ENCODE measurements around the gene KCNJ2.

GRCh38 chr17:70124723-70125122, 44.6 kb upstream of the KCNJ2 start:
- TF ChIP-seq, protein P1, sequence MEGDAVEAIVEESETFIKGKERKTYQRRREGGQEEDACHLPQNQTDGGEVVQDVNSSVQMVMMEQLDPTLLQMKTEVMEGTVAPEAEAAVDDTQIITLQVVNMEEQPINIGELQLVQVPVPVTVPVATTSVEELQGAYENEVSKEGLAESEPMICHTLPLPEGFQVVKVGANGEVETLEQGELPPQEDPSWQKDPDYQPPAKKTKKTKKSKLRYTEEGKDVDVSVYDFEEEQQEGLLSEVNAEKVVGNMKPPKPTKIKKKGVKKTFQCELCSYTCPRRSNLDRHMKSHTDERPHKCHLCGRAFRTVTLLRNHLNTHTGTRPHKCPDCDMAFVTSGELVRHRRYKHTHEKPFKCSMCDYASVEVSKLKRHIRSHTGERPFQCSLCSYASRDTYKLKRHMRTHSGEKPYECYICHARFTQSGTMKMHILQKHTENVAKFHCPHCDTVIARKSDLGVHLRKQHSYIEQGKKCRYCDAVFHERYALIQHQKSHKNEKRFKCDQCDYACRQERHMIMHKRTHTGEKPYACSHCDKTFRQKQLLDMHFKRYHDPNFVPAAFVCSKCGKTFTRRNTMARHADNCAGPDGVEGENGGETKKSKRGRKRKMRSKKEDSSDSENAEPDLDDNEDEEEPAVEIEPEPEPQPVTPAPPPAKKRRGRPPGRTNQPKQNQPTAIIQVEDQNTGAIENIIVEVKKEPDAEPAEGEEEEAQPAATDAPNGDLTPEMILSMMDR (IDR thresholded peaks at IDR 0.05): no peak
- TF ChIP-seq POLR2A (IDR thresholded peaks at IDR 0.05): no peak
